NCI-H1694 treated with DMSO at 0.1 percent for 48 hours (cell line): ENCODE results near the gene DDHD1.
"Not testable (repeated sequence)": the region's sequence is repeated elsewhere in the genome, so short reads cannot be mapped to it uniquely, and the experiment has no call there.

Experiments used
- DNase-seq: peaks from one replicate; lab custom pipeline; 2025; lab: John Stamatoyannopoulos, UW

DDHD1 gene

GRCh38 chr14:53152887-53153701 is at the start of gene DDHD1:
Gene DDHD1 (minus strand): TSS chr14:53153323. CDS start chr14:53153098, 225 bp downstream.
- peak; percentile 56 for DNase-seq

DNA sequence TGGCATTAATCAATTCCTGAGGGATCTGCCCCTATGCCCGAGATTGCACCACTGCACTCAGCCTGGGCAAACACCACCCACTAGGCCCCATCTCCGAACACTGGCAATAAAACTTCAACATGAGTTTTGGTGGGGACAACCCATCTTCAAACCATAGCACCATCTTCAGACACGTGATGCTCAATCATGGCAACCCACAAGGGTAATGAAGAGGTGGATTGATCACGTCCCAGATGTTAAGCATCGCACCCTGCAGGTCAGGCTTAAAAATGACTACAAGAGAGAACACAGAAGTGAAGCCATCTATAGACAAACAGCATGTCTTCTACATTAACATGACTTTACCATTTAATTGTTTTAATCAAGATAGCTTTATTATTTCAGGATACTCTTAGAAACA is 42.8 kb upstream of the DDHD1 start:
- DNase-seq = no peak

DNA sequence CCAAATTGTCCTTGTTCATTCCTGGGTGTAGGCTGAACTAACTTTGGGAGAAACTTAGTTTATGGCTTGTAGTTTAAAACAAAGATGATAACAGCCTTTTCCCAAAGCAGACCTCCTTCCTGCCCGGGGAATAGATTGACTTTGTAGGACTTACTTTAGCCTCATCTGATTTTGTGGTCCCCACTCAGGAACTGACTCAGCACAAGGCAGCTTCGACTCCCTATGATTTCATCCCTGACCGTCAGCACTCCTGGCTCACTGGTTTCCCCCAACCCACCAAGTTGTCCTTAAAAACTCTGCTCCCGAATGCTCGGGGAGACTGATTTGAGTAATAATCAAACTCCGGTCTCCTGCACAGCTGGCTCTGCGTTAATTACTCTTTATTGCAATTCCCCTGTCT is 40.1 kb upstream of the DDHD1 start:
- DNase-seq = no peak

DNA sequence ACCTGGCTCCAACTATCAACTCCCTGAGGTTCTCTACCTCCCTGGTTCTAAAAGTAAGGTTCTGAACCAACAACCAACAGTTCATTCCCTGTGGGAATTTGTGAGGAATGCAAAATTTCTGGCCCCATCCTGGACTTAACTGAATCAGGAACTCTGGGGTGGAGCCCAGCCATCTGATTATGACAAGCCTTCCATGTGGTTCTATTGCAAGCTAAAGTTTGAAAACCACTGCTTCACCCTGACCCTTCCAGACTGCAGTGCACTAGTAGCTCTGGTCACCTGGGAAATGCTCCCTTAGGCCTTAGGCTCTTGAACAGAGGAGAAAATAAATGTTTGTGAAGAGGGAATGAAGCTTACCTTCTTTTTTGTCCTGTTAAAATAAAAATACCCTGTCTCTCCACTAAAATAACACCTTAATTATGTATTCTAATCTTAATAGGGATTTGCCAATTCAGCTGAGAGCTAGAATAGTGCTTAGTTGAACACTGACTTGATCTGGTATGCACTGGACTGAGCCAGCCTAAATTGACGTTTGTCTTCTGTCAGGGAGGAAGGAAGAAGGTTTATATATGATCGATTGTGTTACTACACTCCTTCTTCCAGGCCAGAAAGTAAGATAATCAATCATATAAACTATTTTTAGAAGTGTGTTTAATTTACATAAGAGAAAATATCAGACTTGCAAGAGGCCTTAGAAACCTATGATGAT is 39.1 kb upstream of the DDHD1 start:
- DNase-seq = no peak

DNA sequence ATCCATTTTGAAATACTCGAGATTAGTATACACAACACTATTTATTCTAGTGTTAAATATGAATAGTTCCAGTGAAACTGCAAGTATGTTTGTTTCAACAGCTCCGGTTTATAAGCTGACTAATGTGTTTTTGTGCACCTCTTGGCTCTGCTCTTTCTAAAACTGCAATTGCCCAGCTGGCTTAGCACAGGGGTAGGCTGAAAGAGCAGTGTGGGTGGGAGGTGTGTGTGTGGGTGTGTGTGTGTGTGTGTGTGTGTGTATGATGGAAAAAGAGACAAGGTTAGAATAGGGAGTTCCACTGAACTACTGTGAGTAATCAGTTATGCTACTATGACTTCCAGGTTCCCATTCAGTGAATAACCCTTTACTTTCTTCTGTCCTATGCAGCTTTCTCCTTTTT is 37.8 kb upstream of the DDHD1 start:
- DNase-seq = no peak

- DNase-seq = no peak
These were observed 34.9 kb upstream of the DDHD1 start for GRCh38 chr14:53187921-53188463.

DNA sequence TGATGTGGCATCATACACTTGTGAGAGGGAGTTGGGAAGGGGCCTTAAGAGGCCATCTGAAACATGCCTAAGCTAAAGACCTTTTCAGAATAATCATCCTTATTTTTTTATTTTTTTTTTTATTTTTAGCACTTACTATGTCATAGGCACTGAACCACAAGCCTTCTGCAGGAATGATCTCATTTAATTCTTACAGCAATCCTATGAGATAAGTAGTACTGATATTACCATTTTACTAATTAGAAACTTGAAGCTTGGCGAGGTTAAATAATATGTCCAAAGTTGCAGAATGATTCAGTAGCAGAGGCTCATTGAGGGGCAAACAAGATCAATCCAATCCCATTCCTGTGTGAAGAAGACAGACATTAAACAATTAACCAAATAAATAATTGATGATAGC is 33.4 kb upstream of the DDHD1 start:
- no peak for DNase-seq

DNA sequence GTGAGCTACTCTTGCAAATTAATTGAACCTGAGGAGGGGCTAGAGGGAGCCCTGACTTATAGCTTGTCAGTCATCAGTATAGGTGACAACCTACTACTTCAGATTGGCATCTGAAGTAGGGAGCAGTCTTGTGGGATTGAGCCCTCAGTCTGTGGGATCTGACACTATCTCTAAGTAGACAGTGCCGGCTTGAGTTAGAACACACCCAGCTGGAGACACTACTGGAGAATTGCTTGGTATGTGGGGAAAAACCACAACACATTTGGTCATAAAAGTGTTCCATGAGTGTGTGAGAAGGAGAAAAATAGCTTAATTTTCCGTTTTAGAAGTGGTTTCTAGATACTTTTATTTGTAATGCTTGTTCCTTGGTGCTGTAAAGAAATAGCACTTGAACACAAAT is 30.5 kb upstream of the DDHD1 start:
- no peak for DNase-seq

GRCh38 chr14:53183056-53183455 is 29.9 kb upstream of the DDHD1 start:
- DNase-seq = no peak

- not testable (repeated sequence) for DNase-seq
These were observed 28.4 kb upstream of the DDHD1 start for GRCh38 chr14:53181463-53182081.

DNA sequence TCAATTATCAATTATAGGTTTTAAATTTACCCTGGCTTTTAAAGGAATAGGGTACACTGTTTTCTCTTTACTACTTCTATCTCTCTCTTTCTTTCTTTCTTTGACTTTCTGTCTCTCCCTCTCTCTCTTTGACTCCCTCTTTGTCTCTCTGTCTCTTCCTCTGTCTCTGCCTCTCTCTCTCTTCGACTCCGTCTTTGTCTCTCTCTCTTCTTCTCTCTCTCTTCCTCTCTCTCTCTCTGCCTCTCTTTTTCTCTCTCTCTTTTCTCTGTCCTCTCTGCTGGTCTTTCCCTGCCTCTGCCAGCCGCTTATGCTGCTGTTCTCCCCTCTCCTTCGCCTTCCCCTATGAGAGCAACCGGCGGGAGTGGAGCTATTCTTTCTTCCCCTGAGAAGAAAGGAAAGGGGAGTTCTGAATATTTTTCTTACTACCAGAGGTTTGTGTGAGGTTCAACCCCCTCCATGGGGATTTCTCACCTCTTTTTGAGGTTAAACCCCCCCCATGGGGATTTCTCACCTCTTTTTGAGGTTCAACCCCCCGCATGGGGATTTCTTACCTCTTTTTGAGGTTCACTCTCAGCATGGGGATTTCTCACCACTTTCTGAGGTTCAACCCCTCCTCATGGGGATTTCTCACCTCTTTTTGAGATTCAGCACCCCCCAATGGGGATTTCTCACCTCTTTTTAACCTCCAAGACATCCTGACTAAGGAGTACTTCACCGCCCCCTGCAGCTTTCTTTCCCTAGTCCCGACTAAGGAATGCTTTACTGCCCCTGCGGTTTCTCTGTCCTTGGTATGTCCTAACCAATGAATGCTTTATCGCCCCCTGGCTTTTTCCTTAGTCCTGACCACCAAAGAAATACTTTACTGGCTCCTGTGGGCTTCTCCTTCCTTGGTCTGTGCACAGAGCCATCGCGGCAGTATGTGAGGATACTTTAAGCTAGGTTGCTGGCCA is 27.4 kb upstream of the DDHD1 start:
- no peak for DNase-seq

GRCh38 chr14:53179486-53180005 is 26.4 kb upstream of the DDHD1 start:
- not testable (repeated sequence) for DNase-seq

- no peak for DNase-seq
These were observed 22.3 kb upstream of the DDHD1 start for GRCh38 chr14:53175375-53175774.

GRCh38 chr14:53174918-53175317 is 21.8 kb upstream of the DDHD1 start:
- no peak for DNase-seq

DNA sequence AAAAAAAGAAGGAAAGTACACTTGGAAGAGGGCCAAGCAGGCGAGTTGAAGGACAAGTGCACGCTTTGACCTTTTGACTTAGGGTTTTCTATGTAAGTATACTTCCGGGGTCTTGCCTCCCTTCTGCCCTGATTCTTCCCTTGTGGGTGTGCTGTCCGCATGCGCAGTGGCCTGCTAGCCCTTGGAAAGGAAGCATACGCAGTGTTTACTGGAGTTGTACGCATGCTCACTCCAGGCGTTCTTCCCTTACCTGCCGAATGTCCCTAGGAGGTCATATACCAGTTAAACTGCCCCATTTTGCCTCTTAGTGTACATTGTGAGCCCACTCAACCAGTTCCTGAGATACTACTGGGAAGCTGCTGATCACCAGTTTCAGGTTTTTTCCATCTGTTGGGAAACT is 15.7 kb upstream of the DDHD1 start:
- no peak for DNase-seq

- DNase-seq = no peak
These were observed 14.6 kb upstream of the DDHD1 start for GRCh38 chr14:53167602-53168328.

GRCh38 chr14:53161758-53162435 is 8.8 kb upstream of the DDHD1 start:
- no peak for DNase-seq

DNA sequence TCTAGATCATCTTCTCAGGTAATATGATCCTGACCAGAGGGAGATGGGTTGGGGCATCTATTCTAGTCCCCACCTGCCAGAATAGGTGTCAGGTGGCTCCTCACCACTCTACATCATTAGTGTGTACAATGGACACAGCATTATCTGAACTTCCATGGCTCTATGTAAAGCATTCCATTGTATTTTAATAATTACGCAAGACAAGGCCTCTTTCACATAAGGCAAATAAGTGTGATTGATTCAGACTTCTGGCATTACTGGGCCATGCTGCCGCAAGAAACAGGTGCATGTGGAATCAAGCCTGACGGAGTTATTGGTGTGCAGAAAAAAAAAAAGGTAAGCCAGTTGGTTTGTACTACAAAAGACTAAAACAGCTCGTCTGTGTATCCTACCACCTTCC is 3.1 kb upstream of the DDHD1 start:
- DNase-seq = no peak

DNA sequence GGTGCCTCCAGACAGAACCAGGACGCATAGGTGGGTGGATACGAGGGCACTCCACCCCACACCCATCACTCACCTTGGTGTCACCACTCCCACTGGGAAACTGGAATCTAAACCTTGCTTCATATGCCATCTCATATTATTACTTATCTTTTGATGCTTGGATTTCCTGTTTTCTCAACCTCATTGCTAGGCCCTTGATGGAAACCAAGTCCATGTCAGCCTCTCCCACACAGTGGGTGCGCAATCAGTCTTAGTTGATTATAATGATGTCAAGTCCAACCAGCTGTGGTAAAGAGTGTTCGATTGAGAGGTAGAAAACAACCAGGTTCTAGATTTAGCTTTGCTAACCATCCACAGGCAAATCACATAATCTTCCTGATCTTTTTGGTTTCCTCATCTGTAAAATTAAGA is 584 bp upstream of the DDHD1 start:
- no peak for DNase-seq
